ENCODE measurements around the gene MEAK7. TPM values are rescaled to one million over a fixed set of nuclear protein-coding genes. Genes with fewer than 3 reads are reported as not detected.

MEAK7 gene
- total and polyA plus RNA-seq, 2 donors (not counting 1 experiment from before 2014, with no cell fraction given), result 17.3 to 23.4 TPM

GRCh38 chr16:84465154-84465553, 39.3 kb downstream of the MEAK7 start:
- H2AFZ ChIP-seq (ENCODE audit: low read length), result no peak overlapping the region
- no peak overlapping the region for H3K9ac ChIP-seq (ENCODE audit: insufficient read depth, low read length)
- H3K4me1 ChIP-seq (ENCODE audit: control insufficient read depth, extremely low read depth, insufficient read depth, low read length), result no peaks in the 10 kb centered on the region
- TF ChIP-seq CTCF (conservative IDR thresholded peaks at IDR 0.05 in 1 of 2, IDR thresholded peaks at IDR 0.05 in 1 of 2; ENCODE audit: low read depth in 1 of 2, low read length in 2 of 2) (no peak), EZH2 (IDR thresholded peaks at IDR 0.05; ENCODE audit: low read length, missing control alignments) (no peak)
- H3K4me2 ChIP-seq (ENCODE audit: extremely low read depth, insufficient read depth, low read length), result no peak overlapping the region
- H3K9me3 ChIP-seq (ENCODE audit: control insufficient read depth, insufficient read depth, low read depth, low read length), result no peaks in the 10 kb centered on the region
- no peak overlapping the region for H3K4me3 ChIP-seq (replicated peaks in 1 of 4; ENCODE audit: control extremely low read depth in 1 of 4, insufficient read depth in 1 of 4, low read depth in 3 of 4, low read length in 4 of 4)
- peaks cover 19% of the 10 kb centered on the region for H3K36me3 ChIP-seq (ENCODE audit: control insufficient read depth, insufficient read depth, low read length)
- no peak for DNase-seq (ENCODE audit: low read depth in 2 of 2)
- no peak overlapping the region for H3K27ac ChIP-seq (ENCODE audit: insufficient read depth, low read length)
- no peaks in the 10 kb centered on the region for H3K27me3 ChIP-seq (ENCODE audit: control insufficient read depth, insufficient read depth, low read length)
- no peaks in the 10 kb centered on the region for H4K20me1 ChIP-seq (ENCODE audit: control insufficient read depth, extremely low read depth, insufficient read depth, low read length)
- H3K79me2 ChIP-seq (ENCODE audit: control insufficient read depth, insufficient read depth, low read length), result no peaks in the 10 kb centered on the region

- Histone ChIP-seq H3K36me3 (ENCODE audit: control insufficient read depth, insufficient read depth, low read length) (peaks cover 19% of the 10 kb centered on the region), H3K9ac (ENCODE audit: insufficient read depth, low read length) (no peak overlapping the region), H3K4me2 (ENCODE audit: extremely low read depth, insufficient read depth, low read length) (no peak overlapping the region), H4K20me1 (ENCODE audit: control insufficient read depth, extremely low read depth, insufficient read depth, low read length) (no peaks in the 10 kb centered on the region), H3K27ac (ENCODE audit: insufficient read depth, low read length) (no peak overlapping the region), H3K79me2 (ENCODE audit: control insufficient read depth, insufficient read depth, low read length) (no peaks in the 10 kb centered on the region), H3K4me1 (ENCODE audit: control insufficient read depth, extremely low read depth, insufficient read depth, low read length) (no peaks in the 10 kb centered on the region), H3K4me3 (replicated peaks in 1 of 4; ENCODE audit: control extremely low read depth in 1 of 4, insufficient read depth in 1 of 4, low read depth in 3 of 4, low read length in 4 of 4) (no peak overlapping the region), H2AFZ (ENCODE audit: low read length) (no peak overlapping the region), H3K27me3 (ENCODE audit: control insufficient read depth, insufficient read depth, low read length) (no peaks in the 10 kb centered on the region), H3K9me3 (ENCODE audit: control insufficient read depth, insufficient read depth, low read depth, low read length) (no peaks in the 10 kb centered on the region)
- no peak for TF ChIP-seq CTCF (conservative IDR thresholded peaks at IDR 0.05 in 1 of 2, IDR thresholded peaks at IDR 0.05 in 1 of 2; ENCODE audit: low read depth in 1 of 2, low read length in 2 of 2)
- no peak for TF ChIP-seq EZH2 (IDR thresholded peaks at IDR 0.05; ENCODE audit: low read length, missing control alignments)
- DNase-seq (ENCODE audit: low read depth in 2 of 2), result no peak
Measured at GRCh38 chr16:84464116-84464515, 40.3 kb downstream of the MEAK7 start.

GRCh38 chr16:84463221-84463620, 41.2 kb downstream of the MEAK7 start:
- Histone ChIP-seq H2AFZ (ENCODE audit: low read length) (no peak overlapping the region), H3K36me3 (ENCODE audit: control insufficient read depth, insufficient read depth, low read length) (peaks cover 19% of the 10 kb centered on the region)

More at GRCh38 chr16:84463221-84463620, 41.2 kb downstream of the MEAK7 start:
- no peaks in the 10 kb centered on the region for H3K79me2 ChIP-seq (ENCODE audit: control insufficient read depth, insufficient read depth, low read length)
- no peaks in the 10 kb centered on the region for H3K27me3 ChIP-seq (ENCODE audit: control insufficient read depth, insufficient read depth, low read length)
- no peaks in the 10 kb centered on the region for H4K20me1 ChIP-seq (ENCODE audit: control insufficient read depth, extremely low read depth, insufficient read depth, low read length)
- no peak overlapping the region for H3K9ac ChIP-seq (ENCODE audit: insufficient read depth, low read length)
- H3K27ac ChIP-seq (ENCODE audit: insufficient read depth, low read length), result no peak overlapping the region
- no peaks in the 10 kb centered on the region for H3K9me3 ChIP-seq (ENCODE audit: control insufficient read depth, insufficient read depth, low read depth, low read length)
- no peak overlapping the region for H3K4me2 ChIP-seq (ENCODE audit: extremely low read depth, insufficient read depth, low read length)
- DNase-seq (ENCODE audit: low read depth in 2 of 2), result no peak
- TF ChIP-seq CTCF (conservative IDR thresholded peaks at IDR 0.05 in 1 of 2, IDR thresholded peaks at IDR 0.05 in 1 of 2; ENCODE audit: low read depth in 1 of 2, low read length in 2 of 2), result no peak
- TF ChIP-seq EZH2 (IDR thresholded peaks at IDR 0.05; ENCODE audit: low read length, missing control alignments), result no peak
- no peak overlapping the region for H3K4me3 ChIP-seq (replicated peaks in 1 of 4; ENCODE audit: control extremely low read depth in 1 of 4, insufficient read depth in 1 of 4, low read depth in 3 of 4, low read length in 4 of 4)
- H3K4me1 ChIP-seq (ENCODE audit: control insufficient read depth, extremely low read depth, insufficient read depth, low read length), result no peaks in the 10 kb centered on the region

Measured in fibroblast of lung (primary cell).